GM18909 (cell line): Measurements from ENCODE around the gene PRPF38B.
"Not testable (repeated sequence)": the region's sequence is repeated elsewhere in the genome, so short reads cannot be mapped to it uniquely, and the experiment has no call there.

Source experiments
- ATAC-seq: cut with Tn5 transposase; IDR thresholded peaks from one replicate; pipeline ENCODE4 v1.9.1; 2021; ENCODE audit warnings: mild to moderate bottlenecking; ENCODE audit not compliant: unreplicated experiment, poor library complexity

The PRPF38B gene, protein sequence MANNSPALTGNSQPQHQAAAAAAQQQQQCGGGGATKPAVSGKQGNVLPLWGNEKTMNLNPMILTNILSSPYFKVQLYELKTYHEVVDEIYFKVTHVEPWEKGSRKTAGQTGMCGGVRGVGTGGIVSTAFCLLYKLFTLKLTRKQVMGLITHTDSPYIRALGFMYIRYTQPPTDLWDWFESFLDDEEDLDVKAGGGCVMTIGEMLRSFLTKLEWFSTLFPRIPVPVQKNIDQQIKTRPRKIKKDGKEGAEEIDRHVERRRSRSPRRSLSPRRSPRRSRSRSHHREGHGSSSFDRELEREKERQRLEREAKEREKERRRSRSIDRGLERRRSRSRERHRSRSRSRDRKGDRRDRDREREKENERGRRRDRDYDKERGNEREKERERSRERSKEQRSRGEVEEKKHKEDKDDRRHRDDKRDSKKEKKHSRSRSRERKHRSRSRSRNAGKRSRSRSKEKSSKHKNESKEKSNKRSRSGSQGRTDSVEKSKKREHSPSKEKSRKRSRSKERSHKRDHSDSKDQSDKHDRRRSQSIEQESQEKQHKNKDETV

DNA sequence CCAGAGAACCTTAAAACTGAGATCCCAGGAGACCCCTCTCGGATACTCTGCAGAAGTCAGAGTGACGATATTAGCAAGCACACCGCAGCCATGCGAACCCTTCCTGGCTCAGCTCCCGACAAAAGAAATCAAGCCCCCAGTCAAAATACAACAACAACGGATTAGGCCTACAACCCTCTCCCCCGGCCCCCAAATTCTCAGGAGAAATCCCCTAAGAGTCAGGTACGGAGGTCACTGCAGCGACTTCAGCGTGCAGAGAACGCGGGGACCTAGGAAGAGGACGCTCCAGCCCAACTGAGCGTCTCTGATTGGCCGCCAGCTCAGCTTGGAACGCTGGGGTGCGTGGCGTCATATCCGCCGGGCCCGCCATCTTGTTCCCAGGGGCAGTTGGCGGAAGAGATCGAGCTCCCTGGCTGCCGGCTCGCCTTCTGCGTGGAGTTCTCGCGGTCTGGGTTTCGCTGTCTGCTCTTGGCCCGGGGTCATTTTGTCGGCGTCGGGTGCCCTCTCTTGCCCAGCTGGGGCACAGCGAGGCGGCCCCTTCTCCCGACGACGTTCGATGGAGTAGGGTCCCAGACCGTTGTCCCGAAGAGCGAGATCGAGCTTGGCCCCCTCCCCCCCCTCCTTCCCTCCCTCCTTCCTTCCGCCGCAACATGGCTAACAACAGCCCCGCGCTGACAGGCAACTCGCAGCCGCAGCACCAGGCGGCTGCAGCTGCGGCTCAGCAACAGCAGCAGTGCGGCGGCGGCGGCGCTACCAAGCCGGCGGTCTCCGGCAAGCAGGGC lies at the start of gene PRPF38B:
PRPF38B (plus strand) TSS at position 369 of the 782 bp plus-strand sequence; CDS start at position 651, 282 bp downstream.
- ATAC-seq: peak; percentile 94

DNA sequence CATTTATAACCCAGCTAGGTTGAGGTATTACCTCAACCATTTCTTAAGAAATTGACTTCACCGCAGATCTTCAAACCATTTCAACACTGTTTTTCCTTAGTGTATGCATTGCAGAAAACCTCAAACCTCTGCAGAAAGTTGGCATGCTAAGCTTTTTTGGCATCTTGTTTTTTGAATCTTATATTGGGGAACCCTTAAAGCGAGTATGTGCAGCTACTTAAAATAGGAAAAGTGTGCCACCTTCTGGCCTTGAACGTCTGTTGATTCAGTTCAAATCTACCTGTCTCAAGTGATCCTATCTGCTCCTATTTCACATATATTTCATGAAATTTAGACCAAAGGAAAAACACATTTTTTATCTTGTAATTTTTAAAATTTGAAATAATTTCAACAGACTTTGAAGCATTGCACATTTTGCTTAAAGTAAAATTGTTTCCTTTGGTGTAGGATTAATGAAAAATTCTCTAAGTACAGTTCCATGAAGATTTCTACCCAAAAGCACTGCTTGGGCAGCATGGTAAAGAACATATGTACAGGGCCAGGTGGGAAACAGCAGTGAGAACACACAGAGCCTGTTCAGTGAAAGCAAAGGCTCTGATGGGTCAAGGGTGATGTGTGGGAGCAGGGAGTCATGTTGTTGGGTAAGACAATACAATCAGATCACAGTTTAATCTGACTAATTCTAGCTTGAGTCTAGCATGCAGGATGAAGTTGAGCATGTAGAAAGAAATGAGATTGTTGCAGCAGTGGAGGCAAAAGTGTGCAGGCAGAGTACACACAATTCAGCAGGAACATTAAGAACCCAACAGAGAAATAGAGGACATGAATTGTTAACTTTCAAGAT lies 48.4 kb upstream of the PRPF38B start:
- peak; percentile 67 for ATAC-seq

DNA sequence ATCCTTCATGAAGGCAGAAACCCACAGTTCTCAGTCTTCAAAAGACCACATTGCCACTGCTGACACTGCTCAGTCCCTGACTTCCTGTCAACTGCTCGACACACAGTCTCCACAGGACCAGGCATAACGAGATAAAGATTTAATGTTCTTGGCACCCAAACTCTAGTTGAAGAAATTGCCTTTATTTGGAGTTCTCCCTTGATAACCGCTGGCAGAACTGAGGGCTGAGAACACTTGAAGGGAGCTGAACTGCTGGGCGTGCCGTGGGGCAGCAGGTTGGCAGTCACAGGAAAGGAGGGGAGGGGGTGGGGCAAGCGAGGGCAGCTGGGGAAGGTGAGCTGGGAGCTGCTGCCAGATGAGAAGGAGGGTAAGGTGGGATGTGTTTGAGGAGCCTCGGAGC lies 47.1 kb upstream of the PRPF38B start:
- no peak for ATAC-seq

DNA sequence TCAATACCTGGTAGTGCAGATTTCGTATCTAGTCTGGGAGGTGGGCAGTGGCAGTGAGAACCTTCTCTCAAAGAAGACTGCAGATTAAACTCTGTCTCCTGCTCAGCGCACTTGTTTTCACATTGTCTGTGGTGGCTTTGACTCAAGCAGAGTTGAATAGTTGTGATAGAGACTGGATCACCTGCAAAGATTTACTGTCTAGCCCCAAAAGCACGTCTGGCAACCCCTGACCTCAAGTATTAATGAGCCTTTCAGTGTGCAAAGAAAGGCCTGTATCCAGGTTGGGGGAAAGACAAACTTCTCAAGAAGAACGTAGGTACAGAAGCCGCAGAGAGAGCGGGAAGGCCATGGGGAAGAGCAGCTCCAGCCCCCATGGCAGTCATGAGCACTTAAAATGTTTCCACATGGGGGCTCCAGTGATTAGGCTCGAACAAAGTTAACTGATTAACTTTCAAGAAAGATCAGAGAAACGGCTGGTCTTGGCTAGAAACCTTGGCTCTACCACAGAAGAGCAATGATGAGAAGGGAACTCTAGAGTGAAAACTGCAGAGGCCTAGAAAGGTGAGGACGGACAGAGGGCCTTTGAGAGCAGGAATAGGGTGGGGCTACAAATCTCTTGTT lies 46.4 kb upstream of the PRPF38B start:
- ATAC-seq: no peak

DNA sequence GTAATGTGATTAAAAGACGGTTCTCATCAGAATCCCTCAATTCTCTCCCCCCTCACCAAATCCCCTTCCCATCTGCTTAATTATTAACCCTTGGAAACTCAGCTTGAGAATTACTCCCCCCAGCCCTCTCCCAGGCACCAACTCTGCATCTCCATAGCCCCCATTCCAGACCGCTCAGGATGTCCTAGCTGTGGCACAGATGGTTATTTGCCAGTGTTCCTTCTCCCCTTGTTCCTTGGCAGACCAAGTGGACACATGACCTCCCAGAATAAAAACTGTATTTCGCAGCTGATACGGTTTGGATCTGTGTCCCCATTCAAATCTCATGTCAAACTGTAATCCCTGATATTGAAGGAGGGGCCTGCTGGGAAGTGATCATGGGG lies 45.9 kb upstream of the PRPF38B start:
- no peak for ATAC-seq

DNA sequence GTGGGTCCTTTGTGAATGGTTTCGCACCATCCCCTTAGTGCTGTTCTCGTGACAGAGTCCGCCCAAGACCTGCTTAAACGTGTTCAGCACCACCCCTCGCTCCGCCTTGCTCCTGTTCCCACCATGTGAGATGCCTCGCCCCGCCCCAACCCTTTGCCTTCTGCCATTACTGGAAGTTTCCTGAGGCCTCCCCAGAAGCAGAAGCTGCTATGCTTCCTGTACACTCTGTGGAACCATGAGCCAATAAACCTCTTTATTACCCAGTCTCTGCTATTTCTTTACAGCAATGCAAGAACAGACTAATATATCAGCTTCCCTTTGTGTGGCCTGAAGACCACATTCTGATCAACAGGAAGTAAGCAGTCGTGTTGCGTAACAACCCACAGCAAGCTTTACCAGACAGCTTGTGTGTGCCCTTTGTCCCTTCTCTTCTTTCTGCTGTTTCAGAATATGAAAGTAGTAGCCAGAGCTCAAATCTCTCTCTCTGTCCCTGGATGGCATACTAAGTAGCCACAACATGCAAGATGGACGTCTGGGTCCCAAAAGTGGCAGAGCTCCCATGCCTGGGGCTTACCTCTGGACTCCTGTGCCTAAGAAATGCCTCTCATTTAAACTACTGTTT lies 45.4 kb upstream of the PRPF38B start:
- ATAC-seq: peak; percentile 68

DNA sequence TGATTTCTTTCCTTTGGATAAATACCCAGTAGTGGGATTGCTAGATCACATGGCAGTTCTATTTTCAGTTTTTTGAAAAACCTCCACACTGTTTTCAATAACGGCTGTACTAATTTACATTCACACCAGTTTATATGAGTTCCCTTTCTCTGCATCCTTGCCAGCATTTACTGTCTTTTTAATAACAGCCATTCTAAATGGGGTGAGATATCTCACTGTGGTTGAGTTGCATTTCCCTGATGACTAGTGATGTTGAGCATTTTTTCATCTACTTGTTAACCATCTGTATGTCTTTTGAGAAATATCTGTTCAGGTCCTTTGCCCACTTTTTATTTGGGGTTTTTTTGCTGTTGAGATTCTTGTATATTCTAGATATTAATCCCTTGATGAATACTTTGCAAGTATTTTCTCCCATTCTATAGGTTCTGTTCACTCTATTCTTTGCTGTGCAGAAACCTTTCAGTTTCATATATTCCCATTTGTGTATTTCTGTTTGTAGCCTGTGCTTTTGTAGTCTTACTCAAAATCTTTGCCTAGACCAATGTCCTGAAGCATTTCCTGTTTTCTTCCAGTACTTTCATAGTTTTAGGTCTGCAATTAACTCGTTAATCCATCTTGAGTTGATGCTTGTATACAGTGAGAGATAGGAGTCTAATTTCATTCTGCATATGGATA lies 38.5 kb upstream of the PRPF38B start:
- ATAC-seq: no peak

DNA sequence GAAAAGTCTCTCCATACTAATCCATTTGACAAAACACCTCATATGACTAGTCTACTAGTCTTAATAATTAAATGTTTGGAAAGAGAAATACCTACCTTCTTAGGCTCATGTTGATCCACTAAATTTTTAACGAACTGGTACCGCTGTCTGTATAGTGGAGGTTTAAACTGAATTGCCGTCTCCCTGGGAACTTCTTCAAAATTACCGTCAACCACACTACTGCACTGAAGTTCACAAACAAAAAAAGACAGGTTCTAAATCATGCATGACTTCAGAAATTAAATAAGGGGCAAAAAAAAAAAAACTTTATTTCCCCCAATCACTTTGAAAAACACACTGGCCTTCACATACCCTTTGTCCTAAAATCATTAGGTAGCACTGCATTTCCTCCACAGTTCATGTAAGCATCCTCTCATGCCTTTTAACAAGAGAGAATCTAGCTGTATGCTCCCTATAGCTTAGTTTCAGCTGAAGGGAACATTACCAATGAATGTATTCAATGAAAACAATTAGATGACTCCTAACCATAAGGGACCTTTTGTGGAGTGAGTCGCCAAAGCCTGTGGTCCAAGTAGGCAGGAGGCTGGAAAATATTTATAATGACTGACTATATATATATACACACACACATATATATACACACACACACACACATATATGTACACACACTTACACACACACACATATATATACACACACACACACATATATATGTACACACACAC lies 34.6 kb upstream of the PRPF38B start:
- no peak for ATAC-seq

DNA sequence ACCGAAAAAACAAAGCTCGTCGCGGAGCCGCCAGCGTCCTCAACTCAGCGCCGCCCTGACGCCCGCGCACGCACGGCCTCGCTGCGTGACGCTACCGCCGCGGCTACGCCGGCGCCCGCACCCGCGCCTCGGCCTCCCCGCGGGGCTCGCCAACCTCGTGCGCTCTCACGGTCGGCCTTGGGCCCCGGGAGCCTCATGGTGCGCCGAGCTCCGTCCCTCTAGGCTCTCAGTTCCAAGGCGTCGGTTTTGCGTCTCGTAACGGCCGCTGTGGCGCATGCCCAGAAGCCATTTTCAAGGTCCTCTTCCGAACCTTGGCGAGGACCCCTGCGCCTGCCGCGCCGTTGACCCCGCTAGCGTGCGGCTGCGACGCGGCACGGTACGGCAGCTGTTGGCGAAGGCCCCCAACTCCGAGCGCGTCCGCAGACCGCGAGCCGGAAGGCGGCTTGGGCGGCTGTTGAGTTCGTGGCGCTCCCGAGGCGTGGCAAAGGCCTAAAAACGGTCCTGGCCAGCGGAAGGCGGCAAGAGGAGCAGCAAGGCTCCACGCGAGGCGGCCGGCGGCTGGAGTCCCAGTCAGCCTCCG lies 31.0 kb upstream of the PRPF38B start, which contains the start of gene HENMT1:
HENMT1 (minus strand) TSS at position 64 of the 580 bp plus-strand sequence. CDS start 1,209 bp downstream, outside the sequence.
- peak; percentile 89 for ATAC-seq

DNA sequence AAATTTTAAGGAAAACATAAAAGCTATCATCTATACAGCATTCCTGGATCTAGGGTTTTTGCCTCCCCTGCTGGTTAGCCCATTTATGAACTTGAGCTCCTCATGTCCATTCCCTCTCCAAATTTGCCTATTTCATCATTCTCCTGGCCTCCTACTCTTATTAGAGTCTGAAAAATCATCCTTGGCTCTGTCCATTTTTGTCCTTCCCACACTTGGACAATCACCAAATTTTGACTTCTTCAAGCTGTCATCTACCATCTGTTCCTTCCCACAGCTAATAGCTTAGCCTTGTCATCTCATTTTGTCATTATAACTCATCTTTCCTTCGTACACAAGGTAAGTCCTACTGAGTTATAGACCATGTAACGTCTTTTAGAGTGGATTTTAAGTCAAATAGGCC lies 29.0 kb upstream of the PRPF38B start:
- ATAC-seq: no peak

DNA sequence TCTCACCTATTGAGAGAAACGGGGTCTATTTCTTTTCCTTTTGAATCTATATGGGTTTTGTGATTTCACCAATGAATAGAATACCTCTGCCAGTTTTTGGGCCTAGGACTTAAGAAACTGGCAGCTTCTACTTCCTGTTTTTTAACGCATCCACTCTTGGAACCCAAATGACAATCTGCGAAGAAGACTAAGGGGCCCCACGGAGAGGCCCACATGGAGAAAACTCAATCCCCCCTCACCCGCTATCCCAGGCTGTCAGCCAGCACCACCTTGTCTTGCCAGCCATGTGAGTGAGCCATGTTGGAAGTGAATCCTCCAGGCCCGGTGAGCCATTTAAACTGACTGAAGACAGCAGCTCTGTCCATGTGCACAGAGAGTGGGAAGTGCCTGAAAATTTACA lies 27.6 kb upstream of the PRPF38B start:
- ATAC-seq: no peak

DNA sequence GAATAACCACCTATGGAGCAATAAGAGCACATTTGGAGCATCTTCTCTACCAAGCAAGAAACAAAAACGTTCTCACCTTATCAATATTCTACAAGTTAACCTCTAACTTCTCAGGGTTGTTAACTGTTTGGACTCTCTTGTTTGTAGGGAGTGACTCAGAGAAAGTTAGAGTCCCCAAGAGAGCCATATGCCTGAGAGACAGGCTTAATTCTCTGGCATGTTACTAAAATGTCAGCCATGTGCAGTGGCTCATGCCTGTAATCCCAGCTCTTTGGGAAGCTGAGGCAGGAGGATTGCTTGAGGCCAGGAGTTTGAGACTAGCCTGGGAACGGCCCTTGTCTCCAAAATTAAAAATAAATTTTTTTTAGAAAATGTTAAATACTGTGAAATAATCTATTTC lies 27.0 kb upstream of the PRPF38B start:
- no peak for ATAC-seq

DNA sequence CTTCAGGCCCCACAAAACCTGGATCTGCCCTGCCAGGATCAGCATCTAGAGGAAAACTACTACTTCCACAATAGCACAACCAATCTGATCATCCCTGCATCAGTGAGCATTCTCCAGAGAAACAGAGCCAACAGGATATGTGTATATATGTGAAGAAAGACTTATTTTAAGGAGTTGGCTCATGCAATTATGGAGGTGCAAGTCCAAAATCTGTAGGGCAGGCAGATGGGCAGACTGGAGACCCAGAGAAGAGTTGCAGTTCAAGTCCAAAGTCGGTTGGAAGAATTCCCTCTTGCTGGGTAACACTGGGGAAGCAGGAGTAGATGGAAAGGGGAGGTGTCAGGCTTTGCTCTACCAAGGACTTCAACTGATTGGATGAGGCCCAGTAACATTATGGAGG lies 26.3 kb upstream of the PRPF38B start:
- no peak for ATAC-seq

DNA sequence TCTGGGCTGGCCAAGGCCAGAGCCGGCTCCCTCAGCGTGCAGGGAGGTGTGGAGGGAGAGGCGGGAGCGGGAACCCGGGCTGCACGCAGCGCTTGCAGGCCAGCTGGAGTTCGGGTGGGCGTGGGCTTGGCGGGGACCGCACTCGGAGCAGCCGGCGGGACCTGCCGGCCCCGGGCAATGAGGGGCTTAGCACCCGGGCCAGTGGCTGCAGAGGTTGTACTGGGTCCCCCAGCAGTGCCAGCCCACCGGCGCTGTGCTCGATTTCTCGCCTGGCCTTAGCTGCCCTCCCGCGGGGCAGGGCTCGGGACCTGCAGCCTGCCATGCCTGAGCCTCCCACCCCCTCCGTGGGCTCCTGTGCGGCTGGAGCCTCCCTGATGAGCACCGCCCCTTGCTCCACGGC lies 24.7 kb upstream of the PRPF38B start:
- ATAC-seq: not testable (repeated sequence)

DNA sequence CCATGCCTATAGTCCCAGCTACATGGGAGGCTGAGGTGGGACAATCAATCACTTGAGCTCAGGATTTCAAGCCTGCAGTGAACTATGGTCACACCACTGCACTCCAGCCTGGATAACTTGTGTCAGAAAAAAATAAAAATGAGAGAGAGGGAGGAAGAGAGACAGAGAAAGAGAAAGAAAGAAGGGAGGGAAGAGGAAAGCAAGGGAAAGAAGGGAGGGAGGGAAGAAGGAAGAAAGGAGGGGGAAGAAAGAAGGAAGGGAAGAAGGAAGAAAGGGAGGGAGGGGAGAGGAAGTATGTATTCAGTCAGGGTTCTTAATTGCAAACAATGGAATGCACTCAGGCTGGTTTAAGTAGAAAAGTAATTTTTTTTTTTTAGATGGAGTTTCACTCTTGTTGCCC lies 23.3 kb upstream of the PRPF38B start:
- no peak for ATAC-seq

DNA sequence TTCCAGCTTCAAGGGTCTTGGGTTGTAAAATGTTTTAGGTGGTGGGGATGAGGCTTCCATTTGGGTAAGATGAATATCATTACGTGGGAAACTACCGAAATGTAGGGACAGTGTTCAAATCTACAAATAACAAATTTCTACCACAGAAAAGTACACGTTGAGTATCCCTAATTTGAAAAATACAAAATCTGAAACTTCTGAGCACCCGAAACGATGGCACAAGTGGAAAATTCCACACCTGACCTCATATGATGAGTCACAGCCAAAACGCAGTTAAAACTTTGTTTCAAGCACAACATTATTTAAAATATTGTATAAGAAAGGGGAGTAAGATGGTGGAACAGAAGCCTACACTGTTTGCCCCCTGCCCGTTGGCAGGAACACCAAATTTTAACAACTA lies 22.4 kb upstream of the PRPF38B start:
- no peak for ATAC-seq

DNA sequence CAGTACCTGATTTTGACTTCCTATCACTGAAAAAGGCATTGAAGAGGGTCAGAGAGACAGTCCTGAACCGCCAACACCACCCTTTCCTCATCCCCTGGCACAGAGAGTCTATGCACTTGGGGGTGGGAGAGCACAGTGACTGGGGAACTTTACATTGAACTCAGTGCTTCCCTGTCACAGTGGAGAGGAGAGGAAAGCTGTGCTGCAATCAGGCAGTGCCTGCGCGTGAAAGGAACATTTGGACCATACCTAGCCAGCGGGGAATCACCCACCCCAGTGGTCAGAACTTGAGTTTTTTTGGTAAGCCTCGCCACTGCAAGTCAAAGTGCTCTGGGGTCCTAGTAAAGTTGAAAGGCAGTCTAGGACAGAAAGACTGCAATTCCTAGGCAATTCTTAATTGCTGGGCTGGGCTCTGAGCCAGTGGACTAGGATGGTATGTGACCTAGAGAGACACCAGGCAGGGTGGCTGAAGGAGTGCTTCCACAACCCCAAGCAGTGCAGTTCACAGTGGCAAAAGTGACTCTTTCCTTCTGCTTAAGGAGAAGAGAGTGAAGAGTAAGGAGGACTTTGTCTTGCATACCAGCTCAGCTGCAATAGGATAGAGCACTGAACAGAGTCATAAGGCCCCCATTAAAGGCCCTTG lies 21.9 kb upstream of the PRPF38B start:
- no peak for ATAC-seq
